Esophagus squamous epithelium (tissue), 4 donors: Measurements from ENCODE around the gene DPP9.

ENCODE experiments used
- CTCF ChIP-seq, 6 experiments: fragments of 450-650 bp in 4 of 6; fragments of 200-600 bp in 2 of 6; sonication (generic) in 2 of 6; IDR thresholded peaks; one replicate each; pipeline ENCODE4 v1.5.1; 2016 to 2019; ENCODE audit warnings: antibody characterized with exemption in 6 of 6, mild to moderate bottlenecking in 4 of 6, moderate library complexity in 4 of 6
- POLR2A ChIP-seq, 4 donors: fragments of 450-650 bp; IDR thresholded peaks; one replicate each; pipeline ENCODE4 v1.6.1; 2017; ENCODE audit warnings: antibody characterized with exemption in 4 of 4, mild to moderate bottlenecking in 4 of 4, moderate library complexity in 3 of 4

- TF ChIP-seq CTCF (IDR thresholded peaks at IDR 0.05) (no peak), POLR2A (IDR thresholded peaks at IDR 0.05) (no peak)
Observed at GRCh38 chr19:4640247-4641000, 83.2 kb downstream of the DPP9 start.
